Activated naive CD4-positive, alpha-beta T cell treated with anti-CD3 and anti-CD28 coated beads, Interleukin-2, amount 50 U/mL, for 16 hours (primary cell): ENCODE measurements around the gene NTRK2.
"Not testable (repeated sequence)": the region's sequence is repeated elsewhere in the genome, so short reads cannot be mapped to it uniquely, and the experiment has no call there.

Source experiments
- DNase-seq: peaks from one replicate; pipeline ENCODE4 v3.0.0-alpha.2; 2020

NTRK2 gene

DNA sequence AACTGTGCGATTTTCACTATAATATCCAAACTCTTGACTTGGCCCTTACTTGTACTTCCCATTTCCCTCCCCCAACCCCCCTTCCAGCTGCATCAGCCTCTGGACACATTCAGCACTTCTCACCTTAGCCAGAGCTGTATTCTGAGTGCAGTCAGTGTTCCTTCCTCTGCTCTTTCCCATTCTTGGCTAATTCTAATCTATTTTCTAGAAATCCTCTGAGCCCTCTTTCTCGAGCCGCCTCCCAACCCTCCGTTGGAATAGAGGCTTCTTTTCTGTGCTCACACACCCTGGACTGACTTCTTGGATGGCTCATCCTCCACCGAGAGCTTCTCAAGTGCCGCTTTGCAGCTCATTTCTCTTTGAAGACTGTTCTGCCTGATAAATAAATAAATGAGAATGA lies 188.8 kb downstream of the NTRK2 start:
- no peak for DNase-seq

DNA sequence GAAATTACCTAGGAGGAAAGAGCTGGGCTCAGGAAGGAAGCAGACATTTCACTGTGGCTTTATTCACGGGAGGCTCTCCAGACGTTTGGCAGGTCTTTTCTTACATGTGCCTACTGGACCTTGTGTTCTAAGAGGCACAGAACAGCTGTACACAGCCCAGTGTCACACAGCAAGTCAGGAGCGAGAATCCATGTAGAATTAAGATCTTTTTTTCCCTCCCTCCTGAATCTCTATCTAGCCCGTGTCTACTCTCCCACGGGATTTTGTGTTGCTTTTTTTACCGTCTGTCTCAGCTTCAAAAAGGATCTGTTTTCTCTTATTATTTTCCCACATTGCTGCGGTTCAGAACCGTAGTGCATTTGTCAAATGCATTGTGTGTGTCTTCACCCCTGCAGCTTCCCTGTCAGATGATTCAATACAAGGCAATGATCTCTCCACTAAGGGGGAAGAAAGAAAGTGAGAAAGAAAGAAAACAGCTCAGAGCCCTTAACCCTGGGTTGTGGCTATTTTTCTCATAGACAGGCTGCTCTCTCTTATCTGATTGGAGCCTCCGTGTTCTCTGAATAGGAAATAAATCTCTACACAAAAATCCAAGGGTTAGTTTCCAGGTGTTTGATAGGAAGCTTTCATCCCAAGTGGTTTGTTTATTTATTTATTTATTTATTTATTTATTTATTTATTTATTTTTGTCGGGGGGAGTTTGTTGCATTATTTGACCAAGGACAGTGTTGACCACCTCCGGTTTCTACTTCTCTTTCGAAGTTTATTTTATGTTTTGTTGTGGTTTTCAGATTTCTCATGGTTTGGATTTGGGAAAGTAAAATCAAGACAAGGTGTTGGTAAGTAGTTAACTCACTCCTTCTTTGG lies 191.0 kb downstream of the NTRK2 start:
- DNase-seq = no peak

- no peak for DNase-seq
These were observed 191.9 kb downstream of the NTRK2 start for GRCh38 chr9:84861455-84861854.

DNA sequence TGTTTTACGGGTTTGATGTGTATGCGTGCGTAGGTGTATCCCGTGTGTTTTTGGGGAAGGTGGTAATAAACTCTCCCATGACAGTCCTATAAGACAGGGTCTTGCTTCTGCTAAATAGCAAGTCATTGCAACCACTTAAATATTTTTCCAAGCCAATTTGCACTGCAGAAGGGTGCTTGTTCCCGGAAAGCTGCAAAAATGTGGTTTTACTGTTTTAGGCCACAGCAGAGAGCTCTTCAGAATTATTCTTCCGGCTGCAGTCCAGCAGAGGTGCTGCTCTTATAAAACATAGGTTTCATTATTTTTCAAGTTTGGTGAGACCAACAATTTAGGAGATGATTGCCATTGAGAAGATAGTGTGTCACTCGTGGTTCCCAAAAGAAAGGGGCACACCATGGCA lies 192.8 kb downstream of the NTRK2 start:
- no peak for DNase-seq

GRCh38 chr9:84862810-84863287 lies 193.3 kb downstream of the NTRK2 start:
- no peak for DNase-seq

DNA sequence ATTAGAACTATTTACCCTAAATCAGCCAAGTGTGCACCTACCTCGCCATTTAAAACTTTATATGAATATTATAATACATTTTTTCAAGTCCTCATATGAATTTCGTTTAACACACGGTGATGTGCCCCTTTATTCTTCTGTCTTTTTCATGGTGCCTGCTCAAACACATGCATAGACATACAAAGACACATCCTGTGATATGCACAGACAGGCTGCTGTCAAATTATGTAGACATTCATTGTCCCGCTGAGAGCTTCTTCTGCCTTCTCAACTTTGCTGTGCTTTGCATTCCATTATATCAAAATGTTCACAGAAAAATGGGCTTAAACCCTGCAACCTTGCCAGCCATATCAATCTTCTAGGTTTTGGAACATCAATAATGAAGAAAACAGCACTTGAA lies 193.8 kb downstream of the NTRK2 start:
- no peak for DNase-seq

GRCh38 chr9:84866396-84867175 lies 197.1 kb downstream of the NTRK2 start:
- no peak for DNase-seq

GRCh38 chr9:84867186-84867585 lies 197.7 kb downstream of the NTRK2 start:
- DNase-seq = no peak

- no peak for DNase-seq
These were observed 199.6 kb downstream of the NTRK2 start for GRCh38 chr9:84869091-84869490.

- no peak for DNase-seq
These were observed 202.5 kb downstream of the NTRK2 start for GRCh38 chr9:84871983-84872382.

DNA sequence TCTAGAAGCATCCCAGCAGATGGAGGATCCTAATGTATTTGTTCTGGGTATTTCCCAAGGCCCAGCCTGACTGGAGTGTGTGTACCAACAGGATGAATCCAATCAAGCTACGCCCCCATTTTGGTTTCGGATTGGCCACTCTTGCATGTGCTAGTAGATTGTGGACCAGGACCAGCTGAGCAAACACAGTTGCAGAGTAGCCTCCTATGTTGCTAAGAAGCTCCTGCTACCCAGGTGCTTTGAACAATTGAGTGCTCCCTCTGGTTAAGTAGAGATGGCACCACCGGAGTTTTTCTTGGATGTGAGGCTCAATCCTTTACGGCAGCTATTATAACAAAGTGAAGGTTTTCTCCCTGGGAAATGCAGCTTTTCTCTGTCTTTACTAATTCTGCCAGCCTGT lies 204.5 kb downstream of the NTRK2 start:
- DNase-seq = no peak

- DNase-seq = no peak
These were observed 205.1 kb downstream of the NTRK2 start for GRCh38 chr9:84874596-84874995.

GRCh38 chr9:84875193-84875592 lies 205.7 kb downstream of the NTRK2 start:
- no peak for DNase-seq

GRCh38 chr9:84879631-84880030 lies 210.1 kb downstream of the NTRK2 start:
- DNase-seq = no peak

GRCh38 chr9:84880835-84881234 lies 211.3 kb downstream of the NTRK2 start:
- DNase-seq = no peak

- DNase-seq = no peak
These were observed 217.3 kb downstream of the NTRK2 start for GRCh38 chr9:84886866-84887265.

DNA sequence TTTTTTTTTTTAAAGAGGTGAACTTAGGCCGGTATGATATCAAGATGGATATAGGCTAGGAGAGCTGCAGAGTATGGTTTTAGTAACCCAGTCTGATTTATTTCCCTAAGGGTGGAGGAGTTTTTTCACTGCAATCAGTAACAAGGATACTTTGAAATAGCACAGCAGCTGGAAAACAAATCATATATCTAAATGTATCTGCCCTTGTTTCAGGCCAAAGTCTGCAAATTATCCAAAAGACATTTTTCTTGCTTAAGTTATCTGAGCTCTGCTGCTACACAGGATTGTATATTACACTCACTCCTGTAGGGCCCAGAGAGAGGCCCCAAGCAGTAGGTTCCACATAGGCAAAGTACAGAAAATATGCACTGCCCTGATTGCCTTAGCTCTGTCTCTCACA lies 222.4 kb downstream of the NTRK2 start:
- no peak for DNase-seq

GRCh38 chr9:84893419-84894128 lies 224.0 kb downstream of the NTRK2 start:
- DNase-seq = no peak

GRCh38 chr9:84894859-84895258 lies 225.3 kb downstream of the NTRK2 start:
- no peak for DNase-seq

- no peak for DNase-seq
These were observed 228.0 kb downstream of the NTRK2 start for GRCh38 chr9:84897362-84898094.

- no peak for DNase-seq
These were observed 228.7 kb downstream of the NTRK2 start for GRCh38 chr9:84898188-84898587.

GRCh38 chr9:84898618-84899017 lies 229.1 kb downstream of the NTRK2 start:
- DNase-seq = not testable (repeated sequence)

GRCh38 chr9:84899326-84899725 lies 229.8 kb downstream of the NTRK2 start:
- no peak for DNase-seq
